Measurements from ENCODE around the gene TAF8.

DNA sequence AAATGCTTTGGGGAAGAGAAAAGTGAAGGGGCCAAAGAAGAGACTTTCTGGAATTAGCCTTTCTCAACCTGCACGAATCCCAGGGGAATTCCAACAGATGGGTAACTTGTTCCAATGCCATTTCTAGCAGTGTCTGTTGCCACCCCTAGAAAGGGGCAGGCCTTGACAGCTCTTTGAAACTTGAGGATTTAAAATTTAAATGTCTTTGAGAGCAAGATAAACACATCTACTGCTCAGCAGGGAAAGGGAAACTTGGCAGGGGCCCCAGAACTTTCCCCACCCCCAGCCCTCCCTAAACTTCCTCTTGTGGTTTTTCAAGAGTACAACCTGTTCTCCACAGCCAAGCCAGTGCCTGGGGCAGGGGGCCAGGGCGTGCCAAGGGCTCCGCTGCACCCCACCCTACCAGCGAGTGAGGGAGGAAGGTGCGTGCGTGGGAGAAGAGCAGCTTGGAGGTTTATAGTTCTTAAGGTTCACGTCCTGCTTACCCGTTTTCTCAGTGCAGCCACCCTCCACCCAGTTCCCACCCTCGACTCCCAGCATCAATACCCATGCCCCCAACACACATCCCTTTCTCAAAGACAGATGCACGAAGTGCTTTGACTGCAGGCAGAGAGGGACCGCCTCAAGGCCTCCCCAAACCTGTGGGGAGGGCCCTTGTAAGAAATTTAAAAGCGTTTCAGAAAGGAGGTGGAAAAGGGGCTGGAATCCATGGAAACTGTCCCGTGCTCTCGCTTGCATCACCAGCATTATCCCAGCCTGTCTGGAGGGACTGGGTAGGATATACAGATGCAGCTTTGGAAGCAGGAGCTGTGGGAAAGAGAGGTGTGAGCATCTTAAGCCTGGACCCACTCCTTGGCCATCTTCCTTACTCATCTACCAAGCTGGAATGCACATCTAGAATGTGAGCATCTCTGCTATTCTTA, 4.5 kb upstream of the TAF8 start:
- TF ChIP-seq CTCF (IDR thresholded peaks at IDR 0.05; ENCODE audit: low read length): no peak
- no peak for TF ChIP-seq EZH2 (IDR thresholded peaks at IDR 0.05; ENCODE audit: borderline replicate concordance, low read length)

Data from OCI-LY1 (cell line).